Ishikawa (cell line): ENCODE data around the gene NTF3.

ENCODE experiments used
- CREB1 ChIP-seq: IDR thresholded peaks from 2 replicates; pipeline ENCODE4 v1.6.1; 2012; ENCODE audit warnings: low read depth
- EGR1 ChIP-seq: IDR thresholded peaks from 2 replicates; pipeline ENCODE4 v1.6.1; 2012
- EP300 ChIP-seq: IDR thresholded peaks from 2 replicates; pipeline ENCODE4 v1.6.1; 2012; ENCODE audit warnings: borderline replicate concordance
- FOXM1 ChIP-seq: IDR thresholded peaks from 2 replicates; pipeline ENCODE4 v1.6.1; 2012; ENCODE audit warnings: low read depth, borderline replicate concordance
- REST ChIP-seq: IDR thresholded peaks from 2 replicates; pipeline ENCODE4 v1.6.1; 2012; ENCODE audit warnings: low read depth, mild to moderate bottlenecking
- TCF12 ChIP-seq: IDR thresholded peaks from 2 replicates; pipeline ENCODE4 v1.6.1; 2012; ENCODE audit warnings: low read depth
- USF1 ChIP-seq: IDR thresholded peaks from 2 replicates; pipeline ENCODE4 v1.6.1; 2012
- ZBTB7A ChIP-seq: IDR thresholded peaks from 2 replicates; pipeline ENCODE4 v1.6.1; 2012; ENCODE audit warnings: low read depth
- TF ChIP-seq, protein P1 (sequence below): IDR thresholded peaks from 2 replicates; pipeline ENCODE4 v1.6.1; 2012

GRCh38 chr12:5433081-5433844 lies 1.4 kb downstream of the NTF3 start:
- TF ChIP-seq, protein P1, sequence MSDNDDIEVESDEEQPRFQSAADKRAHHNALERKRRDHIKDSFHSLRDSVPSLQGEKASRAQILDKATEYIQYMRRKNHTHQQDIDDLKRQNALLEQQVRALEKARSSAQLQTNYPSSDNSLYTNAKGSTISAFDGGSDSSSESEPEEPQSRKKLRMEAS = no peak
- no peak for TF ChIP-seq REST
- no peak for TF ChIP-seq USF1
- TF ChIP-seq FOXM1 = no peak
- TF ChIP-seq EP300 = no peak
- TF ChIP-seq CREB1 = no peak
- no peak for TF ChIP-seq EGR1
- TF ChIP-seq TCF12 = no peak
- TF ChIP-seq ZBTB7A = no peak
